Calu3 (cell line): ENCODE data around the gene RAD50. TPM values are rescaled to one million over a fixed set of nuclear protein-coding genes. Genes with fewer than 3 reads are reported as not detected.

Experiments
- BruUV-seq: library from RNA; stranded (reverse); fragments of 400-500 nt; replicated peaks from 2 replicates; lab custom pipeline; 2021; lab: Mats Ljungman, UMichigan
- CTCF ChIA-PET: fragments of 300-600 bp; sonication (Branson Sonifier 250); formaldehyde crosslinking; loops from one replicate; lab custom pipeline; 2022; ENCODE audit warnings: antibody characterized with exemption; lab: Charles Lee
- DNase-seq: peaks from one replicate; pipeline ENCODE4 v3.0.0; 2022
- H3K27ac Mint-ChIP-seq: one replicate; pipeline ENCODE4 v1.8.0; 2022; ENCODE audit warnings: mixed read lengths; ENCODE audit not compliant: unreplicated experiment
- H3K27me3 Mint-ChIP-seq: one replicate; pipeline ENCODE4 v1.8.0; 2022; ENCODE audit warnings: mixed read lengths; ENCODE audit not compliant: unreplicated experiment
- H3K36me3 Mint-ChIP-seq: one replicate; pipeline ENCODE4 v1.8.0; 2022; ENCODE audit warnings: mild to moderate bottlenecking, moderate library complexity, mixed read lengths; ENCODE audit not compliant: insufficient read depth, unreplicated experiment
- H3K4me1 Mint-ChIP-seq: one replicate; pipeline ENCODE4 v1.8.0; 2022; ENCODE audit warnings: mild to moderate bottlenecking, low read depth, mixed read lengths; ENCODE audit not compliant: unreplicated experiment
- H3K4me3 Mint-ChIP-seq: one replicate; pipeline ENCODE4 v1.8.0; 2022; ENCODE audit warnings: mild to moderate bottlenecking, low read depth, moderate library complexity, mixed read lengths; ENCODE audit not compliant: unreplicated experiment
- H3K9me3 Mint-ChIP-seq: one replicate; pipeline ENCODE4 v1.8.0; 2022; ENCODE audit warnings: low read depth, mixed read lengths; ENCODE audit not compliant: unreplicated experiment
- CTCF ChIP-seq: fragments of 200-600 bp; IDR thresholded peaks from one replicate; pipeline ENCODE4 v1.8.0; 2022; ENCODE audit warnings: antibody characterized with exemption; ENCODE audit not compliant: unreplicated experiment
- intact Hi-C: fragments of 100-400 bp; cut with micrococcal nuclease; formaldehyde crosslinking; loops from one replicate; pipeline ENCODE4 v1.10.0; 2022; ENCODE audit not compliant: unreplicated experiment
- total RNA-seq: library from RNA; stranded (reverse); gene quantifications from 2 replicates; pipeline ENCODE4 v1.2.3, GENCODE V29; 2022

RAD50 gene
- total RNA-seq, 1 experiment from 2014 or later = 35.9 TPM

GRCh38 chr5:132684491-132684890 is 127.7 kb downstream of the RAD50 start:
- H3K27ac Mint-ChIP-seq = no peak overlapping the region
- no peaks in the 10 kb centered on the region for H3K4me1 Mint-ChIP-seq
- intact Hi-C loops = no loop called here
- BruUV-seq = no TSS peak
- DNase-seq = no peak
- H3K4me3 Mint-ChIP-seq = no peak overlapping the region
- TF ChIP-seq CTCF = no peak
- no peaks in the 10 kb centered on the region for H3K9me3 Mint-ChIP-seq
- CTCF ChIA-PET = no interaction called here
- no peaks in the 10 kb centered on the region for H3K27me3 Mint-ChIP-seq
- no peaks in the 10 kb centered on the region for H3K36me3 Mint-ChIP-seq

GRCh38 chr5:132684922-132685720 is 128.3 kb downstream of the RAD50 start:
- intact Hi-C loops = no loop called here
- Mint-ChIP-seq H3K4me3 (no peak overlapping the region), H3K27me3 (no peaks in the 10 kb centered on the region), H3K36me3 (no peaks in the 10 kb centered on the region), H3K4me1 (no peaks in the 10 kb centered on the region), H3K27ac (no peak overlapping the region), H3K9me3 (no peaks in the 10 kb centered on the region)
- no peak for TF ChIP-seq CTCF
- no TSS peak for BruUV-seq
- CTCF ChIA-PET = no interaction called here
- no peak for DNase-seq

GRCh38 chr5:132686193-132686592 is 129.4 kb downstream of the RAD50 start:
- Mint-ChIP-seq H3K27ac (no peak overlapping the region), H3K27me3 (no peaks in the 10 kb centered on the region), H3K4me3 (no peak overlapping the region), H3K4me1 (no peaks in the 10 kb centered on the region), H3K9me3 (no peaks in the 10 kb centered on the region), H3K36me3 (no peaks in the 10 kb centered on the region)
- TF ChIP-seq CTCF = no peak
- no TSS peak for BruUV-seq
- CTCF ChIA-PET = interaction anchor here (0.6 to 1.6 kb wide), 4 partner anchors 9 to 1187 kb away, joined by 3 to 5 read pairs (median 3); no protein-coding TSS in a partner anchor
- DNase-seq = no peak
- intact Hi-C loops = no loop called here

GRCh38 chr5:132687995-132688394 is 131.2 kb downstream of the RAD50 start:
- no TSS peak for BruUV-seq
- Mint-ChIP-seq H3K4me3 (no peak overlapping the region), H3K9me3 (no peaks in the 10 kb centered on the region), H3K36me3 (no peaks in the 10 kb centered on the region), H3K27me3 (no peaks in the 10 kb centered on the region), H3K4me1 (no peaks in the 10 kb centered on the region), H3K27ac (no peak overlapping the region)
- TF ChIP-seq CTCF = no peak
- intact Hi-C loops = no loop called here
- CTCF ChIA-PET = no interaction called here
- no peak for DNase-seq
